Activated gamma-delta T cell treated with anti-CD3 and anti-CD28 coated beads, Interleukin-2, amount 50 U/mL, for 16 hours (primary cell): ENCODE results near the gene COMMD3.
A peak's percentile ranks its signal among the peaks of the same experiment; 100 is the strongest.

Source experiments
- DNase-seq: peaks from one replicate; pipeline ENCODE4 v3.0.0-alpha.2; 2020; ENCODE audit warnings: low read depth

The COMMD3 gene

DNA sequence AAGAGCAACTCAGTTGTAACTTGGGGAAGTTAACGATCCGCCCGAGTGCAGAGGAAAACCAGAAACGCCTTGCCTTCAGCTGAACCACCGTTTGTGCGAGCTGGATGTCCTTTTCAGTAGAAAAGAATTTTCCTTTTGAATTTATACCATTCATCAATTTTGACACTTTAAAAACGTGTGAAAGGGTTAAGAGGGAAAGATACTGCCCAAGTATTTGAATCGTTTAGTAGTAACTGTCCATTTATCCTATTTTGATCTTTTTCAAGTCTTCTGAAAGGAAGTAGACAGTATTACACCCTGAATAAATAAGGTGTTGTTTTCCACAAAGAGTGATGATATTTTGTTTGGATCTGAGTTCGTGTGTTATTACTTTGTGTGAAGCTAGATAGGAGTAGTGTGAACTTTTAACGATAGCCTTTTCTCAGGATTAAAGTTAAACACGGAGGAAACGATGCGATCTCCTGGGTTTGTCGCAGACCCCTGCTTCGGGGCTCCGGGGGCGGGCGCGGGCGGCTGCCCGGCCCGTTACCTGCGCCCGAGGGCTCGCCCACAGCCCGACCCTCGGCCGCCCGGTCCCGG is 3.9 kb downstream of the COMMD3 start:
- DNase-seq, result no peak

DNA sequence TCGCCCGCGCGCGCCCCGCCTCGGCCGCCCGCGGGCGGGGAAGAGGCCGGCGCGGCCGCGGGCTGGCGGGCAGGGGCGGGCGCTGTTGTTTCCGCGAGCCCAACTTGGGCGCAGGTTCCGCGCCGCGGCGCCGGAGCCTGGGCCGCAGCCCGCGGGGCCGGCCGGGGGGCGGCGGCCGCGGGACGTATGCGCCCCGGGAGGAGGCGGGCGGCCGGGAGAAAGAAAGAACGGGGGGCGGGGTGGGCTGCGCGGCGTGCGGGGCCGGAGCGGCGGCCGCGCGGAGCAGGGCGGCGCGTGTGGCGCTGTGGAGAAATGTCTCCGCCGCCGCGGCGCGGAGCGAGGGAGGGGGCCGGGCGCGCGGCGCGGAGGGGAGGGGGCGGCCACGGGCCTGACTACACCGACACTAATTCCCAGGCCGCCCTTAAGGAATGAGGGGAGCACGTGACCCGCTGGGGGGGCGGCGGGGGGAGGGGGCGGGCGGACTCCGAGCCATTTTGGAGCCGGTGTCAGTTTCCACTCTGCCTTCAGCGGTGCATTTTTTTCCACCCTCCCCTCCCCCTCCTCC is 4.5 kb downstream of the COMMD3 start, which contains the start of gene BMI1:
Gene BMI1 (plus strand): TSS at position 509 of the 565 bp plus-strand sequence. CDS start 5,351 bp downstream, outside the sequence.
- DNase-seq, result no peak

GRCh38 chr10:22321156-22321923 is 5.2 kb downstream of the COMMD3 start:
- DNase-seq, result no peak

DNA sequence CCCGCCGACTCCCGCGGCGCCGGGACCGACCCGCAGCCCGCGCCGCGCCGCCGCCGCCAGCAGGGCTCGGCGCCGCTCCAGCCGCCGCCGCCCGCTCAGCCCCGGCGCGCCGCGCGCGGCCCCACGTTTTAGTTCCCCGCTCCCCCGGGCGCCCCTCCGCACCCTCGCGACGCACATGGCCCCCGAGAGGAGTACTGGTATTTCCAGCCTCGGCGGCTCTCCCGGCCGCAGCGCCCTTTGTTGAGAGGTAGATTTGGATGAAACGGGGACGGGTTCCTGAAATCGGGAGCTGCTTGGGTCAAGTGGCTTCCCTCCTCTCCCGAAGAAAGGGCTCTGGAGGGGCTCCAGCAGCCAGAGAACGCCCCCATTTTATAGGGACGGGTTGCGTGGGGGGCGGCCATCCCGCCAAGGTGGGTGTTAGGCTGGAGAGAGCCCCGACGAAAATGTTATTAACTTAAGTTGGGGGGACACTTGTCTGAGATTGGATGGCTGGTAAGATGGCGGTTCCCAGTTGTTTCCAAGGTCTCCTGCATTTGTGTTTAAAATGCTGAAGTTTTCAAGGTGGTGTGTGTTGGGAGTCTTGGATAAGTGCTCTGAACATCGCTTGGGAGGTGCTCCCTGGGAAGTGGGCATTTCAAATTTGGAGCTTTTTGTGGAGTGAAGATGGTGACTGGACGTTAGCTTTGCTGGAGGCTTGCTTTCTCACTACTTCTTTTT is 5.9 kb downstream of the COMMD3 start:
- DNase-seq, result no peak

GRCh38 chr10:22322641-22323160 is 6.5 kb downstream of the COMMD3 start:
- no peak for DNase-seq

DNA sequence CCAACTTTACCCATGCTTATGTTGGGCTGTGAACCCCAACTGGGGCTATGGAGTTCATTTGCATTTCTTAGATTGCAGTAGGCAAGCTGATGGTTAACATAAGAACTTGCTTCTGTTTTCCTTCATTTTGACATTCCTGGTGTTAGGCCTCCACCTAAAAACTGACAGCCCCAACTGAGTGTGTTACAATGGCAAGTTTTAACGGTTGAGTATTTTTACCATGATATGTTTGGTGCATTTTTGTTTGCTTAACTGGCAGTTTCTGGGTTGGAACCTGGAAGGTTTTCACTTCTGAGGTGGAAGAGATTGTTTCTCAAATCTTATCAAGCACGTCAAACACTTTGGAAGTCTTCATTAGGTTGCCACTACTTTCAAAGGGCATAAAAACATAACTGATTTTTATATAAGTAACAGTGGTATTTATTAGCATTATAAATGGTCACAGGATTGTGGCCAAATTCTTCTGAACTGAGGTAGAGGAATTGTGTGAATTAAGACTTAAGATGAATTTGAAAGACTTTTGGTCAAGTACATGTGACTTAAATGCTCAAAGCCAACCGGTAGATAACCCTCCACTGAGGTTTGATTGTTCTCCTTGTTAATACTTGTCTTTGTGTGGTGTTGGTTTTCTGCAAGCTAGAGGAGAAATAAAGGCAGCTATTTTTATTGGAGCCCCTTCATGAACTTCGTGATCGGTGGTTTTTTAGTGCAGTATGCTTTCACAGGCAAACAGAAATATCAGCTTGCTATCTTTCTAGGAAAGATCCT is 7.5 kb downstream of the COMMD3 start:
- DNase-seq, result no peak

DNA sequence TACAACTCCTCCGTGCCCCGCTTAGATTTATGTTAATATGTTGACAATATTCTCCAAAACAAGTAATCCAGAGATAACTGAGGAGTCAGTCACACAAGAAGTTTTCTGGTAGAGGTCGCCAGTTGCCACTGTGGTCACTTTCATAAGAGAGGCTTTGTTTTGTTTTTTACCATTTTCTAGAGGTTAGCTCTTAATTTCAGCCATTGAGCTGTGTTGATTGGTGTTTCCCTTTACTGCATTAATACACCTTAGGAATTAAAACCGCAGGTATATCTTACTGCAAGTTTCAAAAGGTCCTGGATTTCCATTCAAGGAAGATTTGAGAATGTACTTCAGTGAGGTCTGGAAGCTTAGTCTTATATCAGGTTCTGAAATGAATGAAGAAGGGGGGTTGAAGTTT is 8.2 kb downstream of the COMMD3 start:
- DNase-seq, result no peak

DNA sequence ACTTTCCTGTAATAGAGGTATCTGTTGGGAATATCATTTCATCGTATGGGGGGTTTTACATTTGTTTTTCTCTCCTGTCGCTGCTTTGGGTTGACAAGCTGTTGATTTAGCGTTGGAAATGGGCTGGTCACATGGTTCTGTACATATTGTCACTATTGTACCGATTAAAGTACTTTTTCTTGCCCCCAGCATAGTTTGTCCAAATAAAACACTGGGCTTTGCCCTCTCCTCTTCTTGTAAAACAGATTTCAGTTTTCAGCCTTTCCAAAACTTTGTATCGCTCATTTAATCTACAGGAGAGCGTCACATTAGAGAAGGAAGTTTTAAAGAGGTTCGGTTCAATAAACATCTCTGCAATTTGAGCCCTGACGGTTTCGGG is 8.7 kb downstream of the COMMD3 start:
- no peak for DNase-seq

DNA sequence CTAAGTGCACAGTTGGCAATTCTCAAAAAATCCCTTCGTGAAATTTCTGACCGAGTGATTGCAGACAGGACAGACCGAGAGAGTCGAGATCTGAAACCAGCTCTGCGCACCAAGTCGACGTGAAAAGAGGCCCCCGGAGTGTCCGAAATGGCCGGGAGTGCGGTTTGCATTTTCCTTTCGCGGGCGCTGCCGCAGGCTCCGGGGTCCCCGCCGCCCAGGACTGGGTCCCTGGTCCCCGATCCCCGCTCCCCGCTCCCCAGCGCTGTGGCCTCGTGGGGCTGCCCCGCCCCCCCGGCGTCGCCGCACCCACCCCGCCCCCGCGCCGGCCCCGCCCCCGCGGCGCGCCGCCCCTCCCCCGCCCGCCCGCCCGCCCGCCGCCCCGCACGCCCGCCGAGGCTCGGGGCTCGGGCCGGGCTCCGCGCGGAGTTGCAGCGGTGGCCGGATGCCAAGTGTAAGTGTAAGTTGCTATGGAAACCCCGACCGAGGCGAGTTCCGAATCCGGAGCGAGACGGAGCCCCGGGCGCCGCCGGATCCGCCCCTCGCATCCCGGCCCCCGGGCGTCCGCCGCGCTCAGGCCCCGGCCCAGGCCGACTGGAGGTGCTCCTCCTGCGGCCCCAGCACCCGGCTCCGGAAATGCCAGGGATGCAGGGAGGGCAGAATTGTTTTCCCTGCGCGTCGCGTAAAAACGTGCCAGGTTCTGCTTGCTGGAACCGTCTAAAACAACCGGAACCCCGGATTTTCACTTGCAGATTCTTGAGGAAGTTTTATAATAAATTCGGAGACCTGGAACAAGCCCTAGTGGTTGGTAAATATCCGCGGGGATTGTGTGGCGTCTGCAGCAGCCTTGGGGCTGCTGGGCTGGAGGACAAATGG is 9.3 kb downstream of the COMMD3 start:
- peak; percentile 57 for DNase-seq

GRCh38 chr10:22326145-22326702 is 10.0 kb downstream of the COMMD3 start:
- no peak for DNase-seq

DNA sequence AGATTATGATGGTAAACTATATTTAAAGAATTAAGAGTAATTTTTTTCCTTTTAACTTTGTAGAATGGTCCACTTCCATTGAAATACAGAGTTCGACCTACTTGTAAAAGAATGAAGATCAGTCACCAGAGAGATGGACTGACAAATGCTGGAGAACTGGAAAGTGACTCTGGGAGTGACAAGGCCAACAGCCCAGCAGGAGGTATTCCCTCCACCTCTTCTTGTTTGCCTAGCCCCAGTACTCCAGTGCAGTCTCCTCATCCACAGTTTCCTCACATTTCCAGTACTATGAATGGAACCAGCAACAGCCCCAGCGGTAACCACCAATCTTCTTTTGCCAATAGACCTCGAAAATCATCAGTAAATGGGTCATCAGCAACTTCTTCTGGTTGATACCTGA is 13.0 kb downstream of the COMMD3 start:
- DNase-seq, result no peak

DNA sequence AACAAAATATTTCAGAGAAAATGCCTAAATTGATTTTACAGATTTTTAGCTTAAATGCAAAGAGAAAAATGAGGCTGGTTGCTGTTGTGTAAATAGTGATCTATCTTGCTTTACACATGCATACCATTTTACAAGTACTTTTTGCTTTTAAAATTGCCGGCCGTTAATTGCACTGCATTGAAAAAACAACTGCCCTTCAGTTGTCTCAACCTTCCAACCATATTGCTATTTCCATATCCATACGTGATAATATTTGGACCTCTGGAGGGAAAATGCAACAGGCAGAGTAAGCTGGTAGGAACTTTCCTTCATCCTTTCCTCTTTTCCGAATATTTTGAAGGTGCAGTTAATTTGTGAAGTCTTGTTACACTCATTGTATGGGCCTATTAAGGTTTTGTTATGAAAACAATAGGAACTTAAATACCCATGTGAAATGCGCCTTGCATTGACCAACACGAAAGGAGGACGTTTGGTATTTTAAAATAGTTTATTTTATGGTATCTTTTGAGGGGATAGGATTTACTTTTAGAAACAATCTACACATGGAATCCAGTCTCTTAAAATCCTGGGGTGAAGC is 16.0 kb downstream of the COMMD3 start:
- DNase-seq, result no peak

DNA sequence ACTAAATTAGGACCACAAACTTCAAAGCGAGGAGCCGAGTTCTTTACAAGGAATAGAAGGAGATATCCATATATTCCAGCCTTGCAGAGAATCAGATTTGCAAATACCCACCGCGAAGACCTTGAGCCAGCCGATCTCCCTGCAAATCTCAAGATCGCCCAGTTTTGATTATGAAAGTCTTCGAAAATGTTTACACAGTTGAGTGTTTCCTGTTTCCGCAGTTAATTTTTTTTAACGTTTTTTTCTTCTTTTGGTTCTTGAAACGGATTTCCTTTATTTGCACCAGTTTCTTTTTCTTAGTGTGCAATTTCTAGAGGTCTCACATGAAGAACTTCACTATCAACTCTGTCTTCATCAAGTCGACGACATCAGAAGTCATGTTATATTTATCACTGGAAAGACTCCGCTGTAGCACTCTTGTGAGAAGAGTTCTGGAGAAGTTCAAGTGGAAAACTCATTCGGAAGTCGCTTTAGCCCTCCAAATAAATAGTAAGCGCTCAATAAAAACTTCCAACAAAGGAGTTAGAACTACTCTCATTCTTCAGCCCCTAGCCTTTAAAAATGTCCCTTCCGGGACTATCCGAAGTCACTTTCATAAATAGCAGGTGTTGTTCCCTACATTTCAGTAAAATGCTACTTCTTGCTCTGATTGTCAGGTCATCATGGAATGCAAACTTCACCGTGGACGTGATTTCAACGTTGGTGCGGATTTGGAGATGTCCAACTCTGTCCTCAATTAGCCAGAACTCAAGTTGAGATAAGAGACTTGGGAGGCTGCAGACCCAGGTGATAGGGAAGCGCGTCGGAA is 17.2 kb downstream of the COMMD3 start:
- no peak for DNase-seq

GRCh38 chr10:22333975-22334282 is 17.7 kb downstream of the COMMD3 start:
- no peak for DNase-seq

GRCh38 chr10:22334414-22335172 is 18.4 kb downstream of the COMMD3 start:
- no peak for DNase-seq

- no peak for DNase-seq
Observed at GRCh38 chr10:22335173-22335933, 19.2 kb downstream of the COMMD3 start.

GRCh38 chr10:22338185-22338900 is 22.2 kb downstream of the COMMD3 start:
- no peak for DNase-seq
